Activated T-helper 9 cell treated with anti-CD3 and anti-CD28 coated beads, Interleukin-2, amount 50 U/mL, for 16 hours (primary cell): ENCODE data around the gene TMTC1.

Source experiments
- DNase-seq: peaks from one replicate; pipeline ENCODE4 v3.0.0-alpha.2; 2020; ENCODE audit warnings: low read depth

Gene TMTC1

GRCh38 chr12:29739279-29739991, 44.3 kb downstream of the TMTC1 start:
- no peak for DNase-seq

- DNase-seq = no peak
Observed at GRCh38 chr12:29738365-29738764, 45.4 kb downstream of the TMTC1 start.

- DNase-seq = no peak
Observed at GRCh38 chr12:29737644-29738043, 46.1 kb downstream of the TMTC1 start.

- DNase-seq = no peak
Observed at GRCh38 chr12:29735604-29736003, 48.1 kb downstream of the TMTC1 start.

- DNase-seq = no peak
Observed at GRCh38 chr12:29734734-29735133, 49.0 kb downstream of the TMTC1 start.

- DNase-seq = no peak
Observed at GRCh38 chr12:29734305-29734704, 49.4 kb downstream of the TMTC1 start.

GRCh38 chr12:29733501-29733900, 50.2 kb downstream of the TMTC1 start:
- DNase-seq = no peak

GRCh38 chr12:29733060-29733459, 50.7 kb downstream of the TMTC1 start:
- DNase-seq = no peak

- DNase-seq = no peak
Observed at GRCh38 chr12:29732593-29732992, 51.1 kb downstream of the TMTC1 start.

- DNase-seq = no peak
Observed at GRCh38 chr12:29732191-29732590, 51.6 kb downstream of the TMTC1 start.

- DNase-seq = no peak
Observed at GRCh38 chr12:29731591-29731990, 52.2 kb downstream of the TMTC1 start.

GRCh38 chr12:29730481-29730880, 53.3 kb downstream of the TMTC1 start:
- no peak for DNase-seq

- no peak for DNase-seq
Observed at GRCh38 chr12:29728030-29728429, 55.7 kb downstream of the TMTC1 start.

GRCh38 chr12:29726741-29727348, 56.9 kb downstream of the TMTC1 start:
- no peak for DNase-seq

- DNase-seq = no peak
Observed at GRCh38 chr12:29726321-29726692, 57.4 kb downstream of the TMTC1 start.

GRCh38 chr12:29725587-29726320, 58.0 kb downstream of the TMTC1 start:
- no peak for DNase-seq

GRCh38 chr12:29722164-29722563, 61.6 kb downstream of the TMTC1 start:
- DNase-seq = no peak

GRCh38 chr12:29719381-29719780, 64.4 kb downstream of the TMTC1 start:
- no peak for DNase-seq

- DNase-seq = no peak
Observed at GRCh38 chr12:29717540-29718100, 66.1 kb downstream of the TMTC1 start.

- no peak for DNase-seq
Observed at GRCh38 chr12:29714966-29715365, 68.8 kb downstream of the TMTC1 start.

- DNase-seq = no peak
Observed at GRCh38 chr12:29713729-29714128, 70.0 kb downstream of the TMTC1 start.

- DNase-seq = no peak
Observed at GRCh38 chr12:29711381-29711780, 72.4 kb downstream of the TMTC1 start.

- DNase-seq = no peak
Observed at GRCh38 chr12:29710104-29710503, 73.6 kb downstream of the TMTC1 start.
